ENCODE measurements around the gene STAT4.

STAT4 gene

GRCh38 chr2:191183516-191183915 is 32.7 kb upstream of the STAT4 start:
- TF ChIP-seq CTCF (IDR thresholded peaks at IDR 0.05; ENCODE audit: control insufficient read depth, insufficient read depth, low read depth, low read length, missing control alignments), result no peak
- DNase-seq (ENCODE audit: low read depth), result no peak

DNA sequence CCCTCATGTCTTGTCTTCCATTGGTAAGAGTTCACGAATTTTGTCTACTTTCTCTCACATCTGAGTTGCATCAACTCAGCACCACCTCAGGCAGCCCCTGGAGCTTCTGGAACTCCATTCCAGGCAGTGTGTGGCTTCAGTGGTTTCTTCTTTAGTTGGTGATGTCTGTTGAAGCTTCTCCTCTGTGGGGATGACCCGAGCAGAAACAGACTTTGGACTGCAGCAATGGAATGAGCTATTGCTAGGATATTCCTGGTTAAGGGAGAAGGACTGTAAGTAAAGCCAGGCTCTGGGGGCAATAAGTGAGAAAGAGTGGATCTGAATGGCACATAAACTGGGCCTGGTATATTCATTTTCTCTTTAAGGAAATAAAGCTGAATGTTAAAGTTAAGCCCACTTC is 32.3 kb upstream of the STAT4 start:
- DNase-seq (ENCODE audit: low read depth), result no peak
- no peak for TF ChIP-seq CTCF (IDR thresholded peaks at IDR 0.05; ENCODE audit: control insufficient read depth, insufficient read depth, low read depth, low read length, missing control alignments)
- no peak overlapping the region for H3K4me3 ChIP-seq (ENCODE audit: control insufficient read depth, low read depth, low read length)

More at GRCh38 chr2:191183516-191183915, 32.7 kb upstream of the STAT4 start:
- no peak overlapping the region for H3K4me3 ChIP-seq (ENCODE audit: control insufficient read depth, low read depth, low read length)

GRCh38 chr2:191180713-191181112 is 29.9 kb upstream of the STAT4 start:
- no peak for TF ChIP-seq CTCF (IDR thresholded peaks at IDR 0.05; ENCODE audit: control insufficient read depth, insufficient read depth, low read depth, low read length, missing control alignments)
- DNase-seq (ENCODE audit: low read depth), result no peak
- no peak overlapping the region for H3K4me3 ChIP-seq (ENCODE audit: control insufficient read depth, low read depth, low read length)

- no peak for DNase-seq (ENCODE audit: low read depth)
These were observed 29.5 kb upstream of the STAT4 start for GRCh38 chr2:191180276-191180675.

DNA sequence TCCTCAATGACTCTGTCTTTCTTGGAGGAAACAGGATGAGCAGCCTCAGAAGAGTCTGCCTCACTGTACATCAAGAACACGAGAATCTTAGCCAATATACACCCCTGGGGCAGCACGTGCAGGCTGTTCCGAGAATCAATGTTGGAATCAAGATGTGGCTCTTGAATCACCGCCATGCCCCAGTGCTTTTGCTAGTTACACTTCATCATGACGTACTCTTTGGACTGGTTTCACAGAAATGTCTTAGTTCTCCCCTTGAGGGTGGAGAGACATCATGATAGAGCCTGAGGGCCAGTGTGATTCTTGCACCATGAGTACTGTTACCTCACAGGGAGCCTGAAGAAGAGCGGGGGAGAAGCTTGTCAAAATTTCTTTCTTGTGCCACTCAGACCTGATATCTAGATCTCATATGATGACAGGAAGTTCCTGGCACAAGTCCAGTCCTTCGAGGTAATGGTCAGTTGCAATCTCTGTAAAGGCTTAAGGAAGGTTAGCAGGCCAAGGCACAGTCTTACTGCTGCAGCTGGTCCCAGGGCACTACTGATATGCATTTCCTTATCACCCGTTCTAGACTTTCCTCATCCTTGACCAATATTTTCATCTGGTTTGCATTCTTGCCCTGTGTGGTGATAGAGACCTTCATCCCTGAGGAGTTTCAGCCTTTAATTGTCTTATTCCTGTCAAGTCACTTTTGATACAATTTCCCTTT is 28.2 kb upstream of the STAT4 start:
- TF ChIP-seq CTCF (IDR thresholded peaks at IDR 0.05; ENCODE audit: control insufficient read depth, insufficient read depth, low read depth, low read length, missing control alignments), result no peak
- DNase-seq (ENCODE audit: low read depth), result peak; percentile 76
- no peak overlapping the region for H3K4me3 ChIP-seq (ENCODE audit: control insufficient read depth, low read depth, low read length)

More at GRCh38 chr2:191180276-191180675, 29.5 kb upstream of the STAT4 start:
- H3K4me3 ChIP-seq (ENCODE audit: control insufficient read depth, low read depth, low read length), result no peak overlapping the region
- no peak for TF ChIP-seq CTCF (IDR thresholded peaks at IDR 0.05; ENCODE audit: control insufficient read depth, insufficient read depth, low read depth, low read length, missing control alignments)

DNA sequence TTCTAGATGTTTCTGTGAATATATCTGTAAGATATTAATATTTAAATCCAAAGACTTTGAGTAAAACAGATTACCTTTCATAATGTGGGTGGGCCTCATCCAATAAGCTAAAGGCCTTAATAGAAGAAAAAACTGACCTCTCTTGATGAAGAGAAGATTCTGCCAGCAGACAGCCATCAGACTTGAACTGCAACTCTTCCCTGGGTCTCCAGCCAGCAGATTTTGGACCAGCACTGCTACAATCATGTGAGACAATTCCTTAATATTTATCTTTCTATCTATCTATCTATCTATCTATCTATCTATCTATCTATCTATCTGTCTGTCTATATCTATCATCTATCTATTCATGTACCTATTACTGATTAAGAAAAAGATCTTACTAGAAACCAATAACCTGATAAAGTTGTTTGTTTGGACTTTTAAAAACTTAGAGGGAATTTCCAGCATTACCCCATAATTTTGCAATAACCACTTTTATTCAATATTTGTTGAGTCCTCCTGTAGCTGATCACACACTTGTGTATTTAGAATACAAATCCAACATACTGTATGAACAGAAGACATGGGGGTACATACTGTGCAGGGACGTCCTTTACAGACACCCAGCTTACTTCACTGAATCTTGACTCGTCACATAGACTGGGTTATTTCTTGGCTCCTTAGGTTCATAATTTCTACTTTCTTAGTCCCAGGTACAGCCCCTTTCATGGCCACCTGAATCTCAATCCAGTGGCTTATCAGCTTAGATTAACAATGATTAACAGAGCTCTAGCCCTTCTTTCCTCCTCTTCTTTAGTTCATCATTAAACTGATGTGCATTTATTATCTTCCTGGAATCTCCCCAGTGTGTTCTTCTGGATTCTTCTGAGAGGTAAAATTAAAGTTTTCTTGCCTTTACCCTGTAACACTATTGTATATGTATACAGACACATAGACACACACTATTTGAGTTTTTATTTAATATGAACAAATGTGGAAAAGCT is 27.2 kb upstream of the STAT4 start:
- DNase-seq (ENCODE audit: low read depth), result no peak
- no peak overlapping the region for H3K4me3 ChIP-seq (ENCODE audit: control insufficient read depth, low read depth, low read length)
- no peak for TF ChIP-seq CTCF (IDR thresholded peaks at IDR 0.05; ENCODE audit: control insufficient read depth, insufficient read depth, low read depth, low read length, missing control alignments)

Data from AG09309 (cell line).